ENCODE results near the gene AR. TPM values are rescaled to one million over a fixed set of nuclear protein-coding genes. Genes with fewer than 3 reads are reported as not detected.

AR gene
- polyA plus RNA-seq, 1 donor (not counting 4 experiments of a cell fraction or from before 2014, with no cell fraction given), result 0.47 TPM

DNA sequence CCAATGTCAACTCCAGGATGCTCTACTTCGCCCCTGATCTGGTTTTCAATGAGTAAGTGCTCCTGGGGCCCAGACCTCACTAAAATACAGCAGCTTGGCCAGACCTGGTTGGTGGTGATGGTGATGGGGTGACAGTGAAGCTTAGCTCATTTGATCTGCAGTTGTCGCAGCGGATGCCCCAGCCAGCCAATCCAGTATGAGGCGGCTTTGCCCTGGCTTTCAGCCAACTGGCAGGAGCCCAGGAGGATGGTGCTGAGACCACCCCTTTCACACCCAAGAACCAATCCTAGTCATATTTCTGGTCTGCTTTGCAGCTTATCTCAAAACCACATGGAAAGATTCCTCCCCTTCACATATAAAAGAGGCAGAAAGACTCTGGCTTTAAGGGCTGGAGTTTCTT is 173.8 kb downstream of the AR start:
- dilution Hi-C loops (cut with MboI; ENCODE audit: extremely low pct_ligation_motif_present, low sequenced_read_pairs), result no loop called here
- no peak for FAIRE-seq

DNA sequence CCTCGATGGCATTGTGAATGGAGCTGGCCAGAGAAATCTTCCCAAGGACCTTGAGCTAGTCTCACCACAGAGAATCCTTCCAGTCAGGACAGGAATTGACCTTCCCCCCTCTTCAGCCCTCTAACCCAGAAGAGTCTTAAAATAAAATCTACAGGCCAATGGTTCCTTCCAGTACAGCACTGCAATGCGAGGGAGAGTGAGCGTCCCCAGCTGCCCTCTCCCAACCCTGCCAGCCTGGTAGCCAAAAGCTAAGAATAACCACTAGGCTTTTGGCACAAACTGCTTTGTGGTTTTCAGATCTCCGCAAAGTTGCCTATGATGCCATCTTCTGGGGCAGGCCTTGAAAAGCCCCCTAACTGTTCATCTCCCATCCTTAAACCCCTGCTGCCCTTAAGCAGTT is 175.1 kb downstream of the AR start:
- no peak overlapping the region for H3K4me2 ChIP-seq (ENCODE audit: control insufficient read depth, extremely low read depth, insufficient read depth, low read depth, low read length)
- H3K36me3 ChIP-seq (ENCODE audit: control insufficient read depth in 2 of 2, extremely low read depth in 1 of 2, insufficient read depth in 2 of 2, low read length in 2 of 2), result no peaks in the 10 kb centered on the region
- H3K4me1 ChIP-seq (ENCODE audit: control insufficient read depth, extremely low read depth, insufficient read depth, low read length), result no peaks in the 10 kb centered on the region
- H3K27me3 ChIP-seq (ENCODE audit: control insufficient read depth, extremely low read depth, insufficient read depth, low read length), result no peaks in the 10 kb centered on the region
- H3K9me3 ChIP-seq (ENCODE audit: control insufficient read depth, low read depth, low read length), result no peaks in the 10 kb centered on the region
- H3K9ac ChIP-seq (ENCODE audit: control insufficient read depth, extremely low read depth, insufficient read depth, low read length), result no peak overlapping the region
- no peaks in the 10 kb centered on the region for H3K9me1 ChIP-seq (ENCODE audit: control insufficient read depth, extremely low read depth, insufficient read depth, low read length)
- H3K27ac ChIP-seq (ENCODE audit: control insufficient read depth, insufficient read depth, low read length), result no peak overlapping the region
- no peak overlapping the region for H2AFZ ChIP-seq (ENCODE audit: control insufficient read depth, low read length)
- H4K20me1 ChIP-seq (ENCODE audit: control insufficient read depth, extremely low read depth, insufficient read depth, low read length), result no peaks in the 10 kb centered on the region
- H3K79me2 ChIP-seq (ENCODE audit: control insufficient read depth, insufficient read depth, low read length), result no peaks in the 10 kb centered on the region
- no peak for FAIRE-seq
- no peak for DNase-seq (ENCODE audit: low read depth, low spot score)
- no peak for TF ChIP-seq EZH2 (IDR thresholded peaks at IDR 0.05; ENCODE audit: low read length)
- TF ChIP-seq, protein P1, sequence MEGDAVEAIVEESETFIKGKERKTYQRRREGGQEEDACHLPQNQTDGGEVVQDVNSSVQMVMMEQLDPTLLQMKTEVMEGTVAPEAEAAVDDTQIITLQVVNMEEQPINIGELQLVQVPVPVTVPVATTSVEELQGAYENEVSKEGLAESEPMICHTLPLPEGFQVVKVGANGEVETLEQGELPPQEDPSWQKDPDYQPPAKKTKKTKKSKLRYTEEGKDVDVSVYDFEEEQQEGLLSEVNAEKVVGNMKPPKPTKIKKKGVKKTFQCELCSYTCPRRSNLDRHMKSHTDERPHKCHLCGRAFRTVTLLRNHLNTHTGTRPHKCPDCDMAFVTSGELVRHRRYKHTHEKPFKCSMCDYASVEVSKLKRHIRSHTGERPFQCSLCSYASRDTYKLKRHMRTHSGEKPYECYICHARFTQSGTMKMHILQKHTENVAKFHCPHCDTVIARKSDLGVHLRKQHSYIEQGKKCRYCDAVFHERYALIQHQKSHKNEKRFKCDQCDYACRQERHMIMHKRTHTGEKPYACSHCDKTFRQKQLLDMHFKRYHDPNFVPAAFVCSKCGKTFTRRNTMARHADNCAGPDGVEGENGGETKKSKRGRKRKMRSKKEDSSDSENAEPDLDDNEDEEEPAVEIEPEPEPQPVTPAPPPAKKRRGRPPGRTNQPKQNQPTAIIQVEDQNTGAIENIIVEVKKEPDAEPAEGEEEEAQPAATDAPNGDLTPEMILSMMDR (optimal IDR thresholded peaks at IDR 0.05 in 1 of 3, IDR thresholded peaks at IDR 0.05 in 1 of 3, conservative IDR thresholded peaks at IDR 0.05 in 1 of 3; ENCODE audit: extremely low read depth in 1 of 3, insufficient read depth in 2 of 3, low read length in 3 of 3), result no peak
- dilution Hi-C loops (cut with MboI; ENCODE audit: extremely low pct_ligation_motif_present, low sequenced_read_pairs), result no loop called here
- no peak overlapping the region for H3K4me3 ChIP-seq (ENCODE audit: control insufficient read depth in 2 of 3, extremely low read depth in 1 of 3, insufficient read depth in 2 of 3, low read depth in 1 of 3, low read length in 3 of 3)

More for the DNA sequence above, 173.8 kb downstream of the AR start:
- Histone ChIP-seq H3K4me3 (ENCODE audit: control insufficient read depth in 2 of 3, extremely low read depth in 1 of 3, insufficient read depth in 2 of 3, low read depth in 1 of 3, low read length in 3 of 3) (no peak overlapping the region), H3K9me1 (ENCODE audit: control insufficient read depth, extremely low read depth, insufficient read depth, low read length) (no peaks in the 10 kb centered on the region), H3K9me3 (ENCODE audit: control insufficient read depth, low read depth, low read length) (no peaks in the 10 kb centered on the region), H3K4me1 (ENCODE audit: control insufficient read depth, extremely low read depth, insufficient read depth, low read length) (no peaks in the 10 kb centered on the region), H2AFZ (ENCODE audit: control insufficient read depth, low read length) (no peak overlapping the region), H3K79me2 (ENCODE audit: control insufficient read depth, insufficient read depth, low read length) (no peaks in the 10 kb centered on the region), H4K20me1 (ENCODE audit: control insufficient read depth, extremely low read depth, insufficient read depth, low read length) (no peaks in the 10 kb centered on the region), H3K36me3 (ENCODE audit: control insufficient read depth in 2 of 2, extremely low read depth in 1 of 2, insufficient read depth in 2 of 2, low read length in 2 of 2) (no peaks in the 10 kb centered on the region), H3K27me3 (ENCODE audit: control insufficient read depth, extremely low read depth, insufficient read depth, low read length) (no peaks in the 10 kb centered on the region), H3K9ac (ENCODE audit: control insufficient read depth, extremely low read depth, insufficient read depth, low read length) (no peak overlapping the region), H3K4me2 (ENCODE audit: control insufficient read depth, extremely low read depth, insufficient read depth, low read depth, low read length) (no peak overlapping the region), H3K27ac (ENCODE audit: control insufficient read depth, insufficient read depth, low read length) (no peak overlapping the region)
- no peak for DNase-seq (ENCODE audit: low read depth, low spot score)
- TF ChIP-seq, protein P1 (optimal IDR thresholded peaks at IDR 0.05 in 1 of 3, IDR thresholded peaks at IDR 0.05 in 1 of 3, conservative IDR thresholded peaks at IDR 0.05 in 1 of 3; ENCODE audit: extremely low read depth in 1 of 3, insufficient read depth in 2 of 3, low read length in 3 of 3), result no peak
